Ishikawa (cell line): ENCODE data around the gene ADAMTS16.

ENCODE experiments used
- CEBPB ChIP-seq: IDR thresholded peaks from 2 replicates; pipeline ENCODE4 v1.6.1; 2012
- EGR1 ChIP-seq: IDR thresholded peaks from 2 replicates; pipeline ENCODE4 v1.6.1; 2012
- EP300 ChIP-seq: IDR thresholded peaks from 2 replicates; pipeline ENCODE4 v1.6.1; 2012; ENCODE audit warnings: borderline replicate concordance
- TEAD4 ChIP-seq: IDR thresholded peaks from 2 replicates; pipeline ENCODE4 v1.6.1; 2012
- YY1 ChIP-seq: IDR thresholded peaks from 2 replicates; pipeline ENCODE4 v1.6.1; 2012; ENCODE audit warnings: low read depth
- ZBTB7A ChIP-seq: IDR thresholded peaks from 2 replicates; pipeline ENCODE4 v1.6.1; 2012; ENCODE audit warnings: low read depth
- TF ChIP-seq, protein P1 (sequence below): IDR thresholded peaks from 2 replicates; pipeline ENCODE4 v1.6.1; 2012; ENCODE audit warnings: low read depth, mild to moderate bottlenecking

- TF ChIP-seq EP300, result no peak
- no peak for TF ChIP-seq EGR1
- no peak for TF ChIP-seq CEBPB
- no peak for TF ChIP-seq ZBTB7A
- TF ChIP-seq YY1, result no peak
- TF ChIP-seq, protein P1, sequence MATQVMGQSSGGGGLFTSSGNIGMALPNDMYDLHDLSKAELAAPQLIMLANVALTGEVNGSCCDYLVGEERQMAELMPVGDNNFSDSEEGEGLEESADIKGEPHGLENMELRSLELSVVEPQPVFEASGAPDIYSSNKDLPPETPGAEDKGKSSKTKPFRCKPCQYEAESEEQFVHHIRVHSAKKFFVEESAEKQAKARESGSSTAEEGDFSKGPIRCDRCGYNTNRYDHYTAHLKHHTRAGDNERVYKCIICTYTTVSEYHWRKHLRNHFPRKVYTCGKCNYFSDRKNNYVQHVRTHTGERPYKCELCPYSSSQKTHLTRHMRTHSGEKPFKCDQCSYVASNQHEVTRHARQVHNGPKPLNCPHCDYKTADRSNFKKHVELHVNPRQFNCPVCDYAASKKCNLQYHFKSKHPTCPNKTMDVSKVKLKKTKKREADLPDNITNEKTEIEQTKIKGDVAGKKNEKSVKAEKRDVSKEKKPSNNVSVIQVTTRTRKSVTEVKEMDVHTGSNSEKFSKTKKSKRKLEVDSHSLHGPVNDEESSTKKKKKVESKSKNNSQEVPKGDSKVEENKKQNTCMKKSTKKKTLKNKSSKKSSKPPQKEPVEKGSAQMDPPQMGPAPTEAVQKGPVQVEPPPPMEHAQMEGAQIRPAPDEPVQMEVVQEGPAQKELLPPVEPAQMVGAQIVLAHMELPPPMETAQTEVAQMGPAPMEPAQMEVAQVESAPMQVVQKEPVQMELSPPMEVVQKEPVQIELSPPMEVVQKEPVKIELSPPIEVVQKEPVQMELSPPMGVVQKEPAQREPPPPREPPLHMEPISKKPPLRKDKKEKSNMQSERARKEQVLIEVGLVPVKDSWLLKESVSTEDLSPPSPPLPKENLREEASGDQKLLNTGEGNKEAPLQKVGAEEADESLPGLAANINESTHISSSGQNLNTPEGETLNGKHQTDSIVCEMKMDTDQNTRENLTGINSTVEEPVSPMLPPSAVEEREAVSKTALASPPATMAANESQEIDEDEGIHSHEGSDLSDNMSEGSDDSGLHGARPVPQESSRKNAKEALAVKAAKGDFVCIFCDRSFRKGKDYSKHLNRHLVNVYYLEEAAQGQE, result no peak
- TF ChIP-seq TEAD4, result no peak
These were observed 202.7 kb downstream of the ADAMTS16 start for GRCh38 chr5:5342784-5343183.
